CD4-positive, alpha-beta T cell (primary cell): ENCODE data around the gene LRRC25. TPM values are rescaled to one million over a fixed set of nuclear protein-coding genes. Genes with fewer than 3 reads are reported as not detected.

Experiments
- ATAC-seq: fragments of 200-7000 bp; cut with Tn5 transposase; one replicate; pipeline ENCODE4 v1.10.0; 2022; ENCODE audit warnings: mild to moderate bottlenecking; ENCODE audit not compliant: poor library complexity
- CTCF ChIA-PET: fragments of 350-600 bp; sonication (Branson Sonifier 250); formaldehyde crosslinking; loops from one replicate; lab custom pipeline; 2021; ENCODE audit warnings: antibody characterized with exemption, inconsistent platforms; lab: Charles Lee
- POLR2A ChIA-PET: fragments of 350-600 bp; sonication (Branson Sonifier 250); formaldehyde crosslinking; loops from one replicate; lab custom pipeline; 2021; ENCODE audit warnings: antibody characterized with exemption, inconsistent platforms; lab: Charles Lee
- DNase-seq, 14 experiments: peaks; one replicate each; pipeline ENCODE4 v3.0.0-alpha.2; 2013 to 2020; ENCODE audit warnings: mixed read lengths in 2 of 14
- H3K27ac ChIP-seq, 2 donors: one replicate each; pipeline versions ENCODE4 v1.5.1 to v1.7.0; 2013; ENCODE audit warnings: low read length in 2 of 2, low read depth in 1 of 2, mild to moderate bottlenecking in 1 of 2
- H3K27me3 ChIP-seq, 2 experiments: 1 replicate in 1 of 2; 2 replicates in 1 of 2; pipeline versions ENCODE4 v1.6.1 to v1.7.0; 2013; ENCODE audit warnings: low read length in 2 of 2, control low read depth in 1 of 2, mild to moderate bottlenecking in 1 of 2, moderate library complexity in 1 of 2; ENCODE audit not compliant: insufficient read depth in 2 of 2, control insufficient read depth in 1 of 2
- H3K36me3 ChIP-seq: one replicate; pipeline ENCODE4 v1.6.1; 2013; ENCODE audit warnings: low read length, control low read depth; ENCODE audit not compliant: insufficient read depth
- H3K4me1 ChIP-seq: one replicate; pipeline ENCODE4 v1.6.1; 2013; ENCODE audit warnings: low read length, control low read depth; ENCODE audit not compliant: insufficient read depth
- H3K4me3 ChIP-seq: one replicate; pipeline ENCODE4 v1.5.1; 2013; ENCODE audit warnings: mild to moderate bottlenecking, low read length, moderate library complexity
- H3K9me3 ChIP-seq, 2 experiments: 1 replicate in 1 of 2; 2 replicates in 1 of 2; pipeline versions ENCODE4 v1.6.1 to v1.7.0; 2013; ENCODE audit warnings: low read length in 2 of 2, mild to moderate bottlenecking in 2 of 2, control low read depth in 1 of 2, moderate library complexity in 1 of 2; ENCODE audit not compliant: control insufficient read depth in 1 of 2, insufficient read depth in 1 of 2
- H3K27ac Mint-ChIP-seq: one replicate; pipeline ENCODE4 v1.8.0; 2020; ENCODE audit warnings: mixed read lengths
- H3K27me3 Mint-ChIP-seq: one replicate; pipeline ENCODE4 v1.8.0; 2021; ENCODE audit warnings: mixed read lengths
- H3K36me3 Mint-ChIP-seq: one replicate; pipeline ENCODE4 v1.8.0; 2021; ENCODE audit warnings: low read depth, mixed read lengths
- H3K4me1 Mint-ChIP-seq: one replicate; pipeline ENCODE4 v1.8.0; 2021; ENCODE audit warnings: low read depth, mixed read lengths
- H3K4me3 Mint-ChIP-seq: one replicate; pipeline ENCODE4 v1.8.0; 2020; ENCODE audit warnings: mild to moderate bottlenecking, mixed read lengths
- H3K9me3 Mint-ChIP-seq: one replicate; pipeline ENCODE4 v1.8.0; 2020; ENCODE audit warnings: mixed read lengths
- intact Hi-C, 2 experiments: fragments of 100-400 bp; cut with DNase I in 1 of 2; cut with micrococcal nuclease in 1 of 2; formaldehyde crosslinking; loops; one replicate each; pipeline versions ENCODE4 v1.15.1 to v1.9.0; 2023 to 2025; cut with DNase I, micrococcal nuclease
- total RNA-seq, 174 experiments: library from RNA in 2 of 174; stranded (reverse) in 2 of 174; gene quantifications; one replicate each; pipeline ENCODE4 v1.2.3 and lab custom pipeline; 2021 to 2026
- TF ChIP-seq, protein P1 (sequence below): fragments of 200-600 bp; IDR thresholded peaks from one replicate; pipeline ENCODE4 v1.8.0; 2022; ENCODE audit warnings: antibody characterized with exemption, mild to moderate bottlenecking

The LRRC25 gene
- total RNA-seq, 2 experiments from 2014 or later: 0.82 to 0.92 TPM

DNA sequence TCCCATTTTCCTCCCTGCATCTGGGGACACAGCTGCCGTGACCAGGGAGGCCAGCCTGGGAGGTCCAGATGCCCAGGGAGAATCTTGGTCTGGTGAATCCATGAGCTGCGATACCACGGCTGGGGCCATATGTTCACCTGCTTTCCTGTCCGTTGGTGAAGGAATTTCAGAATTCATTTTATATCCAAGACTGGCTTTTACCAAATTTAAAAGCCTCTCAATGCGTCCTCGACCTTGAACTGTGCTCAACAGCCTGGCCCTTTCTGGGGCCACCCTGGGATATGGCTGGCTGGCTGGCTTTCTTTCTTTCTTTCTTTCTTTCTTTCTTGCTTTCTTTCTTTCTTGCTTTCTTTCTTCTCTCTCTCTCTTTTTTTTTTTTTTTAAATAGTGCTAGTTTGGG lies 33.6 kb downstream of the LRRC25 start:
- Mint-ChIP-seq H3K27me3 (no peaks in the 10 kb centered on the region), H3K4me1 (no peaks in the 10 kb centered on the region), H3K27ac (no peak overlapping the region), H3K9me3 (no peaks in the 10 kb centered on the region), H3K36me3 (peaks cover 56% of the 10 kb centered on the region), H3K4me3 (no peak overlapping the region)
- ATAC-seq (no peak), DNase-seq (no peak)
- no peak overlapping the region for H3K4me3 ChIP-seq
- POLR2A ChIA-PET: no interaction called here
- TF ChIP-seq, protein P1, sequence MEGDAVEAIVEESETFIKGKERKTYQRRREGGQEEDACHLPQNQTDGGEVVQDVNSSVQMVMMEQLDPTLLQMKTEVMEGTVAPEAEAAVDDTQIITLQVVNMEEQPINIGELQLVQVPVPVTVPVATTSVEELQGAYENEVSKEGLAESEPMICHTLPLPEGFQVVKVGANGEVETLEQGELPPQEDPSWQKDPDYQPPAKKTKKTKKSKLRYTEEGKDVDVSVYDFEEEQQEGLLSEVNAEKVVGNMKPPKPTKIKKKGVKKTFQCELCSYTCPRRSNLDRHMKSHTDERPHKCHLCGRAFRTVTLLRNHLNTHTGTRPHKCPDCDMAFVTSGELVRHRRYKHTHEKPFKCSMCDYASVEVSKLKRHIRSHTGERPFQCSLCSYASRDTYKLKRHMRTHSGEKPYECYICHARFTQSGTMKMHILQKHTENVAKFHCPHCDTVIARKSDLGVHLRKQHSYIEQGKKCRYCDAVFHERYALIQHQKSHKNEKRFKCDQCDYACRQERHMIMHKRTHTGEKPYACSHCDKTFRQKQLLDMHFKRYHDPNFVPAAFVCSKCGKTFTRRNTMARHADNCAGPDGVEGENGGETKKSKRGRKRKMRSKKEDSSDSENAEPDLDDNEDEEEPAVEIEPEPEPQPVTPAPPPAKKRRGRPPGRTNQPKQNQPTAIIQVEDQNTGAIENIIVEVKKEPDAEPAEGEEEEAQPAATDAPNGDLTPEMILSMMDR: no peak
- H3K27ac ChIP-seq: no peak overlapping the region
- no peaks in the 10 kb centered on the region for H3K4me1 ChIP-seq
- no peaks in the 10 kb centered on the region for H3K27me3 ChIP-seq
- intact Hi-C loops: no loop called here
- CTCF ChIA-PET: no interaction called here
- H3K36me3 ChIP-seq: peaks cover 35% of the 10 kb centered on the region
- peaks cover 0 to 10% of the 10 kb centered on the region in 2 experiments for H3K9me3 ChIP-seq

DNA sequence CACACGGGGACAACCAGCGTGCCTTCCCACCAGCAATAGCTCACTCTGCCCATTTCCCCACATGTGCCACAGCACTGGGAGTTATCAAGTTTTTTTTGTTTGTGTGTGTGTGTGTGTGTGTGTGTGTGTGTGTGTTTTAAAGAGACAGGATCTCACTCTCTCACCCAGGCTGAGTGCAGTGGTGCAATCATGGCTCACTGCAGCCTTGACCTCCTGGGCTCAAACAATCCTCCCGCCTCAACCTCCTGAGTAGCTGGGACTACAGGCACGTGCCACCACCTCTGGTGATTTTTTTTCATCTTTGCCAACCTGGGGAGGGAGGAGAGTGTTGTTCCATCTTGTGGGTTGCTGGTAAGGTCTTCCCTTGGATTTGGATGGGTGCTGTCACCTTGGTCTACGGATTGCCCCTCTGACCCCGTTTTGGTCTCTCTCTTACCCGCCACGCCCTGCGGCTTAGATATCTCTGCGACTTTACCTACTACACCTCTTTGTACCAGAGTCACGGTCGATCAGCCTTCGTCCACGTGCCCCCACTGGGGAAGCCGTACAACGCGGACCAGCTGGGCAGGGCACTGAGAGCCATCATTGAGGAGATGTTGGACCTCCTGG lies 34.4 kb downstream of the LRRC25 start:
- H3K9me3 Mint-ChIP-seq: no peaks in the 10 kb centered on the region

DNA sequence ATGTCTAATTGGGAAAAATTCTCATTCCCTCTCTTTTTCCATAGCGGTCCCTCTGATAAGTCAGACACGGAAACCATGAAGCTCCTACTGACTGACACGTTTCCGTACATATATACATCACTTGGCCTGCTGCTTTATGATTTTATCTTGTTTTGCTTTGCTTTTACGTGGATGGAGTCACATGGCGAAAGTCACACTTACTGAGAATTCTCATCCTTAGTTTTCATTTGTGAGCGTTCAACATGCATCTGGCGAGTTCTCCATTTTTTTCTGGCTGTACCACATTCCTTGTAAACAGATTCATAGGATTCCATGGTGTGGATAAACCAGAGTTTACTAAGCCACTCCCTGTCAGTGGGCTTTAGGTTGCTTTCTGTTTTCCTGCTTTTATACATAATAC lies 35.8 kb downstream of the LRRC25 start:
- H3K4me1 ChIP-seq: no peaks in the 10 kb centered on the region
- Mint-ChIP-seq H3K27me3 (no peaks in the 10 kb centered on the region), H3K4me3 (no peak overlapping the region), H3K4me1 (no peaks in the 10 kb centered on the region), H3K27ac (no peak overlapping the region), H3K36me3 (peaks cover 77% of the 10 kb centered on the region), H3K9me3 (no peaks in the 10 kb centered on the region)
- H3K27me3 ChIP-seq: no peaks in the 10 kb centered on the region
- DNase-seq (no peak), ATAC-seq (no peak)
- CTCF ChIA-PET: no interaction called here
- intact Hi-C loops: no loop called here
- TF ChIP-seq, protein P1: no peak
- H3K9me3 ChIP-seq: peaks cover 0 to 10% of the 10 kb centered on the region in 2 experiments
- no peak overlapping the region for H3K27ac ChIP-seq
- POLR2A ChIA-PET: no interaction called here
- H3K36me3 ChIP-seq: peaks cover 49% of the 10 kb centered on the region
- H3K4me3 ChIP-seq: no peak overlapping the region

More for the DNA sequence above, 34.4 kb downstream of the LRRC25 start:
- H3K27ac Mint-ChIP-seq: no peak overlapping the region
- no peak for DNase-seq
- H3K36me3 Mint-ChIP-seq: peaks cover 63% of the 10 kb centered on the region
- no peaks in the 10 kb centered on the region for H3K27me3 Mint-ChIP-seq
- H3K4me1 ChIP-seq: no peaks in the 10 kb centered on the region
- ChIA-PET CTCF (interaction anchor here (1.1 kb wide), 1 partner anchor 25 kb away, joined by 3 read pairs; no protein-coding TSS in a partner anchor), POLR2A (no interaction called here)
- no peak overlapping the region for H3K4me3 ChIP-seq
- intact Hi-C loops: no loop called here
- no peaks in the 10 kb centered on the region for H3K27me3 ChIP-seq
- no peaks in the 10 kb centered on the region for H3K4me1 Mint-ChIP-seq
- peaks cover 35% of the 10 kb centered on the region for H3K36me3 ChIP-seq
- H3K4me3 Mint-ChIP-seq: no peak overlapping the region
- TF ChIP-seq, protein P1: no peak
- no peak overlapping the region for H3K27ac ChIP-seq
- ATAC-seq: no peak
- peaks cover 0 to 10% of the 10 kb centered on the region in 2 experiments for H3K9me3 ChIP-seq
